T-helper 2 cell treated with Interferon-gamma antibody and Interleukin-4, amounts not matched to agents 100 ng/mL and 5 ng/mL, for 36 hours (primary cell): ENCODE measurements around the gene FTCD. TPM values are rescaled to one million over a fixed set of nuclear protein-coding genes. Genes with fewer than 3 reads are reported as not detected.

ENCODE experiments used
- intact Hi-C: fragments of 100-400 bp; cut with micrococcal nuclease; formaldehyde crosslinking; loops from one replicate; pipeline ENCODE4 v1.15.1; 2023
- total RNA-seq: library from RNA; stranded (reverse); gene quantifications from 2 replicates; pipeline ENCODE4 v1.2.3, GENCODE V29; 2022

FTCD gene
- total RNA-seq, 1 donor from 2014 or later, result 0.25 TPM

GRCh38 chr21:46095083-46095719 is 60.2 kb downstream of the FTCD start:
- intact Hi-C loops, result no loop called here

- intact Hi-C loops, result no loop called here
Observed at GRCh38 chr21:46094401-46095082, 60.8 kb downstream of the FTCD start.

- intact Hi-C loops, result no loop called here
Observed at GRCh38 chr21:46093668-46094400, 61.5 kb downstream of the FTCD start.

GRCh38 chr21:46092811-46093667 is 62.3 kb downstream of the FTCD start:
- intact Hi-C loops, result no loop called here

GRCh38 chr21:46092026-46092764 is 63.2 kb downstream of the FTCD start:
- intact Hi-C loops, result no loop called here

- intact Hi-C loops, result no loop called here
Observed at GRCh38 chr21:46091631-46092025, 63.8 kb downstream of the FTCD start.

- intact Hi-C loops, result no loop called here
Observed at GRCh38 chr21:46091118-46091517, 64.3 kb downstream of the FTCD start.

GRCh38 chr21:46089285-46089684 is 66.1 kb downstream of the FTCD start:
- intact Hi-C loops, result no loop called here

- intact Hi-C loops, result no loop called here
Observed at GRCh38 chr21:46088189-46088588, 67.2 kb downstream of the FTCD start.

- intact Hi-C loops, result no loop called here
Observed at GRCh38 chr21:46087641-46088040, 67.7 kb downstream of the FTCD start.

Other genes starting within 250 kb of the FTCD start
- gene COL6A1, start 173.8 kb downstream of the FTCD start, total RNA-seq, result 0.09 and 0.20 TPM in 2 replicates
- gene COL6A2, start 57.5 kb downstream of the FTCD start, total RNA-seq, result 1.9 and 2.1 TPM in 2 replicates
- gene SPATC1L, start 28.9 kb upstream of the FTCD start, total RNA-seq, result 8.2 and 9.4 TPM in 2 replicates
- gene LSS, start 73.2 kb upstream of the FTCD start, total RNA-seq, result 41.0 and 42.0 TPM in 2 replicates
- gene MCM3AP, start 130.0 kb upstream of the FTCD start, total RNA-seq, result 115 and 118 TPM in 2 replicates
- gene YBEY, start 130.8 kb upstream of the FTCD start, total RNA-seq, result 9.5 and 10.2 TPM in 2 replicates
- gene C21orf58, start 168.3 kb upstream of the FTCD start, total RNA-seq, result 50.0 and 50.3 TPM in 2 replicates
- 73.2 and 75.5 TPM in 2 replicates for gene PCNT, start 168.6 kb upstream of the FTCD start, total RNA-seq